Upper lobe of left lung (tissue), 6 donors: ENCODE results near the gene PRAMEF12. TPM values are rescaled to one million over a fixed set of nuclear protein-coding genes. Genes with fewer than 3 reads are reported as not detected.
"Not testable (repeated sequence)": the region's sequence is repeated elsewhere in the genome, so short reads cannot be mapped to it uniquely, and the experiment has no call there.

ENCODE experiments used
- ATAC-seq, 2 donors: fragments of 200-7000 bp; cut with Tn5 transposase; one replicate each; pipeline ENCODE4 v1.9.1; 2022; ENCODE audit warnings: mild to moderate bottlenecking in 2 of 2, moderate library complexity in 2 of 2; ENCODE audit not compliant: low FRiP score in 2 of 2
- DNase-seq, 2 donors: peaks; one replicate each; pipeline ENCODE4 v3.0.0-alpha.2; 2019 to 2020
- H3K27ac ChIP-seq, 4 donors: fragments of 200-600 bp; sonication (generic); one replicate each; pipeline ENCODE4 v1.5.1; 2016 to 2019
- H3K27me3 ChIP-seq, 4 donors: fragments of 200-600 bp; sonication (generic); one replicate each; pipeline ENCODE4 v1.5.1; 2017 to 2019
- H3K36me3 ChIP-seq, 4 donors: fragments of 200-600 bp; sonication (generic); one replicate each; pipeline ENCODE4 v1.5.1; 2016 to 2019
- H3K4me1 ChIP-seq, 4 donors: fragments of 200-600 bp; sonication (generic); one replicate each; pipeline ENCODE4 v1.5.1; 2018 to 2019
- H3K4me3 ChIP-seq, 4 donors: fragments of 200-600 bp; sonication (generic); one replicate each; pipeline ENCODE4 v1.5.1; 2017 to 2019; ENCODE audit warnings: mild to moderate bottlenecking in 2 of 4, moderate library complexity in 1 of 4
- H3K9me3 ChIP-seq, 4 donors: fragments of 200-600 bp; sonication (generic); one replicate each; pipeline ENCODE4 v1.5.1; 2018 to 2019
- CTCF ChIP-seq, 6 experiments: fragments of 450-650 bp in 4 of 6; fragments of 200-600 bp in 2 of 6; sonication (generic) in 2 of 6; IDR thresholded peaks; one replicate each; pipeline ENCODE4 v1.5.1; 2016 to 2019; ENCODE audit warnings: antibody characterized with exemption in 6 of 6
- EP300 ChIP-seq, 4 donors: sonication (generic); formaldehyde crosslinking; IDR thresholded peaks; one replicate each; pipeline ENCODE4 v1.5.1; 2017; ENCODE audit warnings: antibody characterized with exemption in 4 of 4, control low read depth in 2 of 4
- POLR2A ChIP-seq, 4 donors: fragments of 450-650 bp; IDR thresholded peaks; one replicate each; pipeline ENCODE4 v1.5.1; 2016 to 2017; ENCODE audit warnings: antibody characterized with exemption in 4 of 4, mild to moderate bottlenecking in 2 of 4
- POLR2AphosphoS5 ChIP-seq, 2 donors: sonication (generic); formaldehyde crosslinking; IDR thresholded peaks; one replicate each; pipeline ENCODE4 v1.5.1; 2017; ENCODE audit warnings: antibody characterized with exemption in 2 of 2
- WGBS, 2 donors: methylation state at CpG; one replicate each; pipeline ENCODE4 v1.1.5; 2017 to 2018; 5-methylcytosine and 5-hydroxymethylcytosine counted together
- total RNA-seq, 6 donors: library from RNA; depleted of rRNA in 4 of 6; stranded (reverse); fragments of >200 nt in 4 of 6; gene quantifications; one replicate each; pipeline versions ENCODE4 v1.1.0 to v1.2.1, GENCODE V29; 2016 to 2021
- donor health status: DM: no; HTN: no; CAD: no; lungs with moderate emphysema.
- donor health status: DM: no; HTN: yes; CAD: no; lungs with severe emphysema.

Gene PRAMEF12
- total RNA-seq, 6 donors from 2014 or later = not detected

GRCh38 chr1:12774801-12775345 is 1.3 kb downstream of the PRAMEF12 start:
- WGBS, 2 donors = 86 to 90% methylated on average over 2 to 5 of the region's 5 CpGs
- no peak for TF ChIP-seq POLR2AphosphoS5 (IDR thresholded peaks at IDR 0.05)
- no peak for ATAC-seq

GRCh38 chr1:12775443-12775842 is 1.9 kb downstream of the PRAMEF12 start:
- no peaks in the 10 kb centered on the region for H3K9me3 ChIP-seq
- no peak for DNase-seq
- H3K36me3 ChIP-seq = no peaks in the 10 kb centered on the region
- ATAC-seq = no peak
- H3K4me1 ChIP-seq = no peaks in the 10 kb centered on the region
- 72 to 79% methylated on average over 8 of the region's 8 CpGs for WGBS, 2 donors
- no peak overlapping the region for H3K4me3 ChIP-seq
- no peak overlapping the region for H3K27ac ChIP-seq
- H3K27me3 ChIP-seq = no peaks in the 10 kb centered on the region
- TF ChIP-seq CTCF (IDR thresholded peaks at IDR 0.05) (no peak), POLR2AphosphoS5 (IDR thresholded peaks at IDR 0.05) (no peak), POLR2A (IDR thresholded peaks at IDR 0.05) (no peak), EP300 (IDR thresholded peaks at IDR 0.05) (no peak)

More at GRCh38 chr1:12774801-12775345, 1.3 kb downstream of the PRAMEF12 start:
- no peaks in the 10 kb centered on the region for H3K36me3 ChIP-seq
- H3K27ac ChIP-seq = no peak overlapping the region
- H3K4me3 ChIP-seq = no peak overlapping the region
- H3K27me3 ChIP-seq = no peaks in the 10 kb centered on the region
- H3K4me1 ChIP-seq = no peaks in the 10 kb centered on the region
- DNase-seq = no peak
- no peaks in the 10 kb centered on the region for H3K9me3 ChIP-seq

DNA sequence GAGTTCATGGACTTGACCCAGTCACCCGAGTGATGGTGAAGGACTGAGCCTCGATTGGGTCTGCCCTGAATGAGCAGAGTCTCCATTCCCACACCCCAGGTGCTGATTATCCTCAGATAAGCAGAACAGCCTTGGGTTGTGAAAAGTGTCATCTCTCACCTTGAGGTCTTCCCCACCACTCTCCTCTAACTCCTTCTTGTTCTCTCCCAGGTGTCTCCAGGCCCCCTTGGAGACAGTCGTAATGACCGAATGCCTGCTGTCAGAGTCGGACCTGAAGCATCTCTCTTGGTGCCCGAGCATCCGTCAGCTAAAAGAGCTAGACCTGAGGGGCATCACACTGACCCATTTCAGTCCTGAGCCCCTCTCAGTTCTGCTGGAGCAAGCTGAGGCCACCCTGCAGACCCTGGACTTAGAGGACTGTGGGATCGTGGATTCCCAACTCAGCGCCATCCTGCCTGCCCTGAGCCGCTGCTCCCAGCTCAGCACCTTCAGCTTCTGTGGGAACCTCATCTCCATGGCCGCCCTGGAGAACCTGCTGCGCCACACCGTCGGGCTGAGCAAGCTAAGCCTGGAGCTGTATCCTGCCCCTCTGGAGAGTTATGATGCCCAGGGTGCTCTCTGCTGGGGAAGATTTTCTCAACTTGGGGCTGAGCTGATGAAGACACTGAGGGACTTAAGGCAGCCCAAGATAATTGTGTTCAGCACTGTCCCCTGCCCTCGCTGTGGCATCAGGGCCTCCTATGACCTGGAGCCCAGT is 3.4 kb downstream of the PRAMEF12 start:
- Histone ChIP-seq H3K9me3 (no peaks in the 10 kb centered on the region), H3K4me1 (no peaks in the 10 kb centered on the region), H3K4me3 (no peak overlapping the region), H3K27ac (no peak overlapping the region), H3K27me3 (no peaks in the 10 kb centered on the region), H3K36me3 (no peaks in the 10 kb centered on the region)
- ATAC-seq (peak in 1 of 2 donors; percentile 19), DNase-seq (no peak)
- 81 to 89% methylated on average over 7 to 15 of the region's 15 CpGs for WGBS, 2 donors
- no peak for TF ChIP-seq CTCF (IDR thresholded peaks at IDR 0.05)
- TF ChIP-seq POLR2A (IDR thresholded peaks at IDR 0.05) = no peak
- TF ChIP-seq POLR2AphosphoS5 (IDR thresholded peaks at IDR 0.05) = no peak
- no peak for TF ChIP-seq EP300 (IDR thresholded peaks at IDR 0.05)

GRCh38 chr1:12778061-12778460 is 4.5 kb downstream of the PRAMEF12 start:
- no peaks in the 10 kb centered on the region for H3K9me3 ChIP-seq
- no peak for TF ChIP-seq POLR2A (IDR thresholded peaks at IDR 0.05)
- no peak for TF ChIP-seq POLR2AphosphoS5 (IDR thresholded peaks at IDR 0.05)
- TF ChIP-seq EP300 (IDR thresholded peaks at IDR 0.05) = no peak
- no peak for TF ChIP-seq CTCF (IDR thresholded peaks at IDR 0.05)
- no peaks in the 10 kb centered on the region for H3K36me3 ChIP-seq
- H3K4me1 ChIP-seq = no peaks in the 10 kb centered on the region
- H3K27me3 ChIP-seq = no peaks in the 10 kb centered on the region
- no peak for ATAC-seq
- no peak overlapping the region for H3K27ac ChIP-seq
- DNase-seq = no peak
- H3K4me3 ChIP-seq = no peak overlapping the region
- WGBS, 2 donors = 83 to 85% methylated on average over 4 of the region's 4 CpGs

GRCh38 chr1:12778907-12779306 is 5.4 kb downstream of the PRAMEF12 start:
- TF ChIP-seq POLR2AphosphoS5 (IDR thresholded peaks at IDR 0.05) = no peak
- WGBS, 2 donors = 81 to 89% methylated on average over 6 of the region's 6 CpGs
- no peak for DNase-seq

DNA sequence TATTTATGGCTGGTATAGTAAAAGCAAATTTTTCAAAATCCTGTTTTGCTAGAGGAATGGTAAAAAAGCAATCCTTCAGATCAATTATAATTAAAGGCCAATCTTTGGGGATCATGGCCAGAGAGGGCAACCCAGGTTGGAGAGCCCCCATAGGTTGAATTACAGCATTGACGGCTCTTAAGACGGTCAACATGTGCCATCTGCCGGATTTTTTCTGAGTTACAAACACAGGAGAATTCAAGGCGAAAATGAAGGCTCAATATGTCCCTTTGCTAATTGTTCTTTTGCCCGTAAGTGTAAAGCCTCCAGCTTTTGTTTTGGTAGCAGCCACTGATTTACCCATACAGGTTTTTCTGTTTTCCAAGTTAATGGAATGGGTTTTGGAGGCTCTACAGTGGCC is 8.0 kb downstream of the PRAMEF12 start:
- H3K27me3 ChIP-seq, DNase-seq, H3K4me3 ChIP-seq, H3K4me1 ChIP-seq, H3K36me3 ChIP-seq, H3K27ac ChIP-seq, ATAC-seq: not testable (repeated sequence)
- 78 to 93% methylated on average over 5 of the region's 5 CpGs for WGBS, 2 donors
- H3K9me3 ChIP-seq = peaks cover 0 to 26% (median 23%) of the 10 kb centered on the region in 4 donors

More at GRCh38 chr1:12778907-12779306, 5.4 kb downstream of the PRAMEF12 start:
- H3K27me3 ChIP-seq = no peaks in the 10 kb centered on the region
- no peak for ATAC-seq
- H3K4me1 ChIP-seq = no peaks in the 10 kb centered on the region
- H3K9me3 ChIP-seq = peaks cover 0 to 6% (median 2%) of the 10 kb centered on the region in 4 donors
- no peak overlapping the region for H3K4me3 ChIP-seq
- H3K36me3 ChIP-seq = no peaks in the 10 kb centered on the region
- H3K27ac ChIP-seq = no peak overlapping the region

DNA sequence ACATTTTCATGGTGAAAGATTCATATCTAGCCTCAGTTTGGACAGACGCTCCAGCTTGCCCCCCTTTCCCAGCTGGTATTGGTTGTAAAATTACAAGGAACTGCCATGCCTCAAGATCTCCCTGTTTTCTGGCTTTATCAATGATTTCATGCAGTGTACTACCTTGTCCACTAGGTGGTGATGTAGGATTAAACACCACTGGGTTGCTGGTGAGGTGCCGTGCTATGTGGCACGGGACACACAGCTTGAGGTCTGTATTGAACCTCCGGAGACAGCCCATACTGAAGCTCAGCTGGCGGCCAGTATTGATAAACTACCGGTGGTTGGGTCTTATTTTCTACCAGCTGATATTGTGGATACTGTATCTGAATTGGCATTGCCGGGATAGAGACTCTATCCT is 10.2 kb downstream of the PRAMEF12 start:
- WGBS, 2 donors = 44 to 76% methylated on average over 2 to 6 of the region's 7 CpGs
- H3K4me1 ChIP-seq, ATAC-seq, H3K27ac ChIP-seq, H3K36me3 ChIP-seq, H3K4me3 ChIP-seq, H3K27me3 ChIP-seq, DNase-seq: not testable (repeated sequence)
- H3K9me3 ChIP-seq = peaks cover 0 to 26% (median 23%) of the 10 kb centered on the region in 4 donors

DNA sequence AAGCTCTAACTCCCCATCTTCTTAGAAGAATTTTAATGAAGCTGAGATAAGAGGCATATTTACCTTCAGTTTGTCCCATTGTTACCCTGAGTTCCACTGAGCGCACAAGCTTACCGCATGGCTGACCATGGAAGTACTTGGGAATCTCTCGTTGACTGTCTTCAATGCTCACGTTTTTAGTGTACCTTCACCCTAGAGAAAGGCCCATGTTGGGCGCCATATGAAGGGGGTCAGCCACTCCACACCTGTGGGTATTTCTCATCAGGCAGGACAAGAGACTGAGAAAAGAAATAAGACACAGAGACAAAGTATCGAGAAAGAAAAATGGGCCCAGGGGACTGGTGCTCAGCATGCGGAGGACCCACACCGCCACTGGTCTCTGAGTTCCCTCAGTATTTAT is 11.2 kb downstream of the PRAMEF12 start:
- not testable (repeated sequence) for H3K4me3 ChIP-seq, DNase-seq

DNA sequence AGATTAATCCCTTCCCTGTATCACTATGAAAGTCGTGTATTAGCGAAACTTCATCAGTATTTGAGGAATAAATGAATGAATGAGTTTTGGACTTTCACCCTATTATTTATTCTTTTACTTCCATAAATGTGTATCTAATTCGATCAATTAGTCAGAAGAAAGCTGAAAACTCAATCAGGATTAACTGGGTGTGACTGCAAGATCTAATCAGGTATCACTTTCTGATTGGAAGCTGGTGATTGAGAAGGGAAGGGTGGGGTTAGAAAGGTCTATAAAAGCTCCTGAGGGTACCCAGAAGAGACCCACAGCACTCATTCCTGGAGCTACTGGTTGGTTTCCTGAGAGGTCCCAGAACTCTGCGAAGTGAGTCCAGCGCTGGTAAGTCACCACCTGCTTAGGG is 17.6 kb downstream of the PRAMEF12 start, which contains the start of gene PRAMEF1:
Gene PRAMEF1 (plus strand): TSS at position 301 of the 400 bp plus-strand sequence. CDS start 1,831 bp downstream, outside the sequence.
- not testable (repeated sequence) for H3K27ac ChIP-seq, H3K4me3 ChIP-seq, H3K9me3 ChIP-seq, DNase-seq, H3K4me1 ChIP-seq, H3K36me3 ChIP-seq, H3K27me3 ChIP-seq, ATAC-seq
- WGBS, 2 donors = 69 to 87% methylated on average over 3 of the region's 5 CpGs

More for the DNA sequence above, 11.2 kb downstream of the PRAMEF12 start:
- 84 to 98% methylated on average over 7 to 8 of the region's 8 CpGs for WGBS, 2 donors
- not testable (repeated sequence) for H3K27me3 ChIP-seq, H3K4me1 ChIP-seq, ATAC-seq, H3K27ac ChIP-seq, H3K36me3 ChIP-seq
- peaks cover 0 to 26% (median 23%) of the 10 kb centered on the region in 4 donors for H3K9me3 ChIP-seq
